SKM-1 treated with dmso at 0.1 percent for 144 hours (cell line): Measurements from ENCODE around the gene ZNF654.
"Not testable (repeated sequence)": the region's sequence is repeated elsewhere in the genome, so short reads cannot be mapped to it uniquely, and the experiment has no call there.

Experiments
- DNase-seq: peaks from one replicate; lab custom pipeline; 2025; ENCODE audit not compliant: unreplicated experiment; lab: John Stamatoyannopoulos, UW

ZNF654 gene

DNA sequence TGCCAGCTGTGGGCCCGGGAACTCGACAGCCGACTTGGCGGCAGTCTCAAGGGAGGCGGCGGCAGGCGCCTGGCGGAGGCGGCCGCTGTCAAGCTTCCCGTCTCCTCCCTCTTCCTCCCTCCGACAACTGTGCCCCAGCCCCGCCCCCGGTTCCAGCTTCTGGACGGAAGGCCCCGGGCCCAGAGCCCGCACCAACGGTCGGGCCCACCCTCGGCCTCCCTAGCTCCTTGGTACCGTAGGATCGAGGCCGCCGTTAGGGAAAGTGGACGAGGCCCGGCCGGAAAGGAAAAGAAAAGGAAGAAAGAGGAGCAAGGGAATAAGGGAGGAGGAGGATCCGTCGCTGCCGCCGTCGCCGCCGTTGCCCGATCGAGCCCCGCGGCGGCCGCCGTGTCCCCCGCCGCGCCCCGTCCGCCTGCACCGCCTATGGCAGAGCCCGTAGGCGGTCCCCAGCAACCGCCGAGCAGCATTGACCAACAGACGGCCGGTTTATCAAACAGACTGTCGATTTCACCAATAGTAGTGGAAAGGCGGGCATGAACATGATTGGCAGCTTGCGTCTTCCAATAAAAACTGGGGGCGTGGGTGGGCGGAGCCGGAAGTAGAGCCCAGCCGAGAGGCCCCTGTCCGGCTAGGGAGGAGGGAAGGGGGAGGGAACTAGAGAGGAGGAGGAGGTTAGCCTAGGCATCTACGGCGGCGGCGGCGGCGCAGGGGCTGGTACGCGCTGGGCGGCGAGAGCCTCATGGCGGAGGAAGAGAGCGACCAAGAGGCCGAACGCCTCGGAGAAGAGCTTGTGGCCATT is at the start of gene ZNF654, which contains the start of gene CGGBP1:
Gene ZNF654, plus strand, starts transcription at position 675 of the 799 bp plus-strand sequence. Its CDS starts 65 bp downstream, at position 740.
Gene CGGBP1, minus strand, starts transcription at position 425 of the 799 bp plus-strand sequence. CDS start 3,029 bp downstream, outside the sequence.
- peak; percentile 98 for DNase-seq

DNA sequence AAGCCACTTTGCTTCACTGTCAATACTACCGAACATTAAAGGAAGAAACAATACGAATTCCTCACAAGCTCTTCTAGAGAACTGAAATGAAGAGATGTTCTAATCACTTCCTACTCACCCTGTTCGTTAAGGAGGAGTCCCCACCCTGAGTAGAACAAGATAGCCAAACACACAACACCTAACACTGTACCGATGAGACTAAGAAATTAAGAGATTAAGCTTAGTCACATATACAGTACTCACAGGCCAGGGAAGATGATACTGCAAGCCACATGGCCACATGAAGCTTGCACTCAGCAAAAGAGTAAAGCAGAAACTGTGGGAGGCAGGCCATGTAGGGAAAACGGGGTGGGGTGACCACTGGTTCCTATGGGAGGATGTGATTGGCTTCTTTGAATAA is 48.2 kb upstream of the ZNF654 start:
- no peak for DNase-seq

GRCh38 chr3:88013592-88013991 is 45.5 kb upstream of the ZNF654 start:
- no peak for DNase-seq

DNA sequence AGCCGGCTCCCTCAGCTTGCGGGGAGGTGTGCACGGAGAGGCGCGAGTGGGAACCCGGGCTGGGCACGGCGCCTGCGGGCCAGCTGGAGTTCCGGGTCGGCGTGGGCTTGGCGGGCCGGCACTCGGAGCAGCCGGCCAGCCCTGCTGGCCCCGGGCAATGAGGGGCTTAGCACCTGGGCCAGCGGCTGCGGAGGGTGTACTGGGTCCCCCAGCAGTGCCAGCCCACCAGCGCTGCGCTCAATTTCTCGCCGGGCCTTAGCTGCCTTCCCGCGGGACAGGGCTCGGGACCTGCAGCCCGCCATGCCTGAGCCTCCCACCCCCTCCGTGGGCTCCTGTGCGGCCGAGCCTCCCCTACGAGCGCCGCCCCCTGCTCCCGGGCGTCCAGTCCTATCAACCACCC is 43.4 kb upstream of the ZNF654 start:
- not testable (repeated sequence) for DNase-seq

- no peak for DNase-seq
Measured at GRCh38 chr3:88019024-88019423, 40.0 kb upstream of the ZNF654 start.

GRCh38 chr3:88025001-88025552 is 34.0 kb upstream of the ZNF654 start:
- DNase-seq, result no peak

- DNase-seq, result no peak
Measured at GRCh38 chr3:88028876-88029275, 30.2 kb upstream of the ZNF654 start.

DNA sequence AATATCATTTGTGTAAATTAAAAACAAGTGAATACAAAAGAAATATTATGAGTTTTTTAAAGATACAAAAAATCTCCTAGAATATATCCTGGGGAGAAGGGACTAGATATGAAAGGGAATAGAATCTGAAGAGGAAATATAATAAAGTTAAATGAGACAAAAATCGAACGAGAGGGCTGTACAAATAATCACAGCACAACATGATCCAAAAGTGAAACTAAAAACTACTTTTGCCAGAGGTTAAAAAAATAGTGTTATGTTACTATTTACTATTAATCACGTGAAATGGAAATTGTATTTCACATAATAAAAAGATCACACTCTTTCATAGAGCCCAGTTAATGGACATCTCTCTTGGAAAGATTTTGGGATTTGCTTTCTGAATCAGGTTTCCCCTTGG is 28.8 kb upstream of the ZNF654 start:
- DNase-seq, result no peak

- no peak for DNase-seq
Measured at GRCh38 chr3:88031642-88032077, 27.4 kb upstream of the ZNF654 start.

GRCh38 chr3:88032245-88032644 is 26.8 kb upstream of the ZNF654 start:
- no peak for DNase-seq

- no peak for DNase-seq
Measured at GRCh38 chr3:88033079-88033478, 26.0 kb upstream of the ZNF654 start.

GRCh38 chr3:88033808-88034207 is 25.2 kb upstream of the ZNF654 start:
- DNase-seq, result no peak

- no peak for DNase-seq
Measured at GRCh38 chr3:88034491-88035275, 24.4 kb upstream of the ZNF654 start.

- no peak for DNase-seq
Measured at GRCh38 chr3:88036221-88036620, 22.8 kb upstream of the ZNF654 start.

DNA sequence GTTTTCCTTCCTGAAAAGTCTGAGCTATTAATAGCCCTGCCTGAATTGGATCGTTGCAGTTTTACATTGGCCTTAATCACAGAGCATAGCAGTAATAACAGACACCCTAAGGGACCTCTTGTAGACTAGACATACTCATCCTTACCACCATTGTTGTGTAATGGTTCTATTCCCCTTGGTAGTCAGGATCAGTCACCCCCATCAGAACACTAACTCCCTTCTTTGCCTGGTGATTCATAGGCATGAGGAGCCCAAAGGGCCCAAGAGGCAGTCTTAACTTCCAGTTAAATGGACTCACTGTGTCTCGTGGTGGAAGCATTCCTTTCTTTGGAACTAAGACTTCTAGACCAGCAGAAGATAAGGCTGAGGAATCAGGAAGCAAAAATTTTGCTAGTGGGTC is 20.5 kb upstream of the ZNF654 start:
- no peak for DNase-seq

DNA sequence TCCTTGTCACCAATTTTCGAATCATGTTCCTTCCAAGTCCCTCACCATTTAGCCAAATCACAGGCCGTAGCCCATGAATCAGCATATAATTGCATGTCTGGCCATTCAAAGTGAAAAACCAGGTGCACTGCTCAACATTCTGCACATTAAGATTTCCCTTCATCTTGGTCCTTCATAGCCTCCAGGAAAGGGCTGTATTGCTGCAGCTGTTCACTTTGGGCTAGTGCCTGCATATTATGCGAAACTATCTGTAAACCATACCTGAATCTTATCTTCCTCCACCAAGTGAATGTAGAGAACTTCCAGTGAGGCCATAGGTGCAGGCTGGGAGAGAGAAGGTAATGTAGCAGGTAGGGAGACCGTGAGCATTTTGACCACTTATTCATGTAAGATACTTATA is 18.5 kb upstream of the ZNF654 start:
- DNase-seq, result no peak

GRCh38 chr3:88041005-88041404 is 18.1 kb upstream of the ZNF654 start:
- no peak for DNase-seq

DNA sequence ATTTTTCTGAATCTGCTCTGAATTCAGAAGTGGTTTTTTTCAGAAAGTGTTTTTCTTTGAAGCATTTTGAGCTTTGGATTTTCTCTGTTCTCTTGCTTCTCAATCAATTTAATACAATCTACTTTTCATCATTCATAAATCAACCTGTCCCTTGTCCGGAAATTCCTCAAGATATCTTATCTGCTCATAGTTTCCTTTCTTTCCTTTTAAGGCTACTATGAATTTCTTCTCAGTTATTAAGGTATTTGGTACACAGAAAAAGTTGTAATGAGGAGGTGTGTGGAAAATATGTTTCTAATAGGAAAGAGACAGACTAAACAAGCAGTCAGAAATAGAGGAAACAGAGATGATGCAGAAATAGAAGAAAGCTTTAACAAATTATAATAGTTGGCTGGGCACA is 14.6 kb upstream of the ZNF654 start:
- DNase-seq, result no peak

GRCh38 chr3:88046766-88047165 is 12.3 kb upstream of the ZNF654 start:
- no peak for DNase-seq

DNA sequence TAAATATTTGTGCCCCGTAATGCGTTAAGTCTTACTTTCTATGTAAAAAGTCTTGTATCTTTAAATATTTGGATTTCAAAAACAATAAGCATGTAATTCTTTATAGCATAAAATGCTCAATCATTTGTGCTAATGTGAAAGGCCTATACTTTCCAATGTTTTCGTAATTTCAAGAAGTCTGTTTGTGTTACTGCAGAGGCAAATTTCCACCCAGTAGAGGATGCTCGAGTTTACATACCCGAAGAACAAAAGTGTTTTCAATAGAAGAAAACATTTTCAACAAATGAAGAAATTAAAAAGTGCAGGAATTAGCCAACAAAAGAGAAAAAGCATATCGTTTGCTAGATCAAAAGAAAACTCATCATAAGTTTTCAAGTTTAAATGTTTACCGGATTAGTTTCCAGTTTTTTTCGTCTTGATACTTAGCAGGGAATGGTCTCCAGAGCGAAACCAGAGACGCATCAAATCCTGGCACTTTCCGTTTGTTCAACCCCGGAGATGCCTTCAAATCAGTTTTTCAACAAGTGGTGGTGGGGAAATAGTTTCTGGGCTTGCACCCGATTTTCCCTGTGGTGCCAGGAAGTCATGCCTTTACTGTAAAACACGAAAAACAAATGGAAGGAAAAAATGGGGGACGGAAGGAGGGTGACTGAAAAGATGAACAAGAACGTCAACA is 1.3 kb upstream of the ZNF654 start:
- DNase-seq, result no peak

- DNase-seq, result no peak
Measured at GRCh38 chr3:88058306-88058580, 812 bp upstream of the ZNF654 start.
